Glutamatergic neuron (in vitro differentiated cells): ENCODE measurements around the gene TRIM54. TPM values are rescaled to one million over a fixed set of nuclear protein-coding genes. Genes with fewer than 3 reads are reported as not detected.
A peak's percentile ranks its signal among the peaks of the same experiment; 100 is the strongest.
"Not testable (repeated sequence)": the region's sequence is repeated elsewhere in the genome, so short reads cannot be mapped to it uniquely, and the experiment has no call there.

Source experiments
- DNase-seq: peaks from one replicate; pipeline ENCODE4 v3.0.0; 2022
- H3K27ac Mint-ChIP-seq: one replicate; pipeline ENCODE4 v1.8.0; 2020; ENCODE audit warnings: mild to moderate bottlenecking, mixed read lengths, inconsistent platforms; ENCODE audit not compliant: unreplicated experiment
- H3K27me3 Mint-ChIP-seq: one replicate; pipeline ENCODE4 v1.8.0; 2020; ENCODE audit warnings: mild to moderate bottlenecking, moderate library complexity, mixed read lengths, inconsistent platforms; ENCODE audit not compliant: unreplicated experiment
- H3K36me3 Mint-ChIP-seq: one replicate; pipeline ENCODE4 v1.8.0; 2020; ENCODE audit warnings: mild to moderate bottlenecking, mixed read lengths, inconsistent platforms; ENCODE audit not compliant: unreplicated experiment
- H3K4me1 Mint-ChIP-seq: one replicate; pipeline ENCODE4 v1.8.0; 2020; ENCODE audit warnings: mild to moderate bottlenecking, low read depth, mixed read lengths, inconsistent platforms; ENCODE audit not compliant: unreplicated experiment
- H3K4me3 Mint-ChIP-seq: one replicate; pipeline ENCODE4 v1.8.0; 2020; ENCODE audit warnings: mild to moderate bottlenecking, mixed read lengths, inconsistent platforms; ENCODE audit not compliant: unreplicated experiment
- H3K9me3 Mint-ChIP-seq: one replicate; pipeline ENCODE4 v1.8.0; 2020; ENCODE audit warnings: mild to moderate bottlenecking, moderate library complexity, mixed read lengths, inconsistent platforms; ENCODE audit not compliant: unreplicated experiment
- total RNA-seq: library from RNA; stranded (reverse); fragmentation: NEBNext Ultra II Directional; extraction: Animal tissue kit (Norgen Biotek cat#: 25700); gene quantifications from one replicate; pipeline ENCODE4 v1.2.1, GENCODE V29; 2021; ENCODE audit not compliant: unreplicated experiment
- TF ChIP-seq, protein P1 (sequence below): fragments of 200-600 bp; sonication (generic); IDR thresholded peaks from one replicate; pipeline ENCODE4 v1.5.0; 2021; ENCODE audit not compliant: partially characterized antibody, unreplicated experiment

Gene TRIM54
- total RNA-seq, 1 donor from 2014 or later, result 2.0 TPM

- Mint-ChIP-seq H3K4me3 (peak overlapping the region; percentile 79), H3K36me3 (peaks cover 5% of the 10 kb centered on the region), H3K9me3 (peaks cover 4% of the 10 kb centered on the region), H3K27me3 (peaks cover 27% of the 10 kb centered on the region), H3K4me1 (peaks cover 11% of the 10 kb centered on the region), H3K27ac (no peak overlapping the region)
- no peak for DNase-seq
- TF ChIP-seq, protein P1, sequence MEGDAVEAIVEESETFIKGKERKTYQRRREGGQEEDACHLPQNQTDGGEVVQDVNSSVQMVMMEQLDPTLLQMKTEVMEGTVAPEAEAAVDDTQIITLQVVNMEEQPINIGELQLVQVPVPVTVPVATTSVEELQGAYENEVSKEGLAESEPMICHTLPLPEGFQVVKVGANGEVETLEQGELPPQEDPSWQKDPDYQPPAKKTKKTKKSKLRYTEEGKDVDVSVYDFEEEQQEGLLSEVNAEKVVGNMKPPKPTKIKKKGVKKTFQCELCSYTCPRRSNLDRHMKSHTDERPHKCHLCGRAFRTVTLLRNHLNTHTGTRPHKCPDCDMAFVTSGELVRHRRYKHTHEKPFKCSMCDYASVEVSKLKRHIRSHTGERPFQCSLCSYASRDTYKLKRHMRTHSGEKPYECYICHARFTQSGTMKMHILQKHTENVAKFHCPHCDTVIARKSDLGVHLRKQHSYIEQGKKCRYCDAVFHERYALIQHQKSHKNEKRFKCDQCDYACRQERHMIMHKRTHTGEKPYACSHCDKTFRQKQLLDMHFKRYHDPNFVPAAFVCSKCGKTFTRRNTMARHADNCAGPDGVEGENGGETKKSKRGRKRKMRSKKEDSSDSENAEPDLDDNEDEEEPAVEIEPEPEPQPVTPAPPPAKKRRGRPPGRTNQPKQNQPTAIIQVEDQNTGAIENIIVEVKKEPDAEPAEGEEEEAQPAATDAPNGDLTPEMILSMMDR, result no peak
These were observed 18.7 kb upstream of the TRIM54 start for GRCh38 chr2:27263287-27264252.

- H3K4me1 Mint-ChIP-seq, result peaks cover 11% of the 10 kb centered on the region
- peaks cover 5% of the 10 kb centered on the region for H3K36me3 Mint-ChIP-seq
- peaks cover 4% of the 10 kb centered on the region for H3K9me3 Mint-ChIP-seq
- H3K27me3 Mint-ChIP-seq, result peaks cover 27% of the 10 kb centered on the region
- no peak for DNase-seq
- H3K27ac Mint-ChIP-seq, result no peak overlapping the region
- TF ChIP-seq, protein P1, result no peak
- H3K4me3 Mint-ChIP-seq, result peak overlapping the region; percentile 79
These were observed 17.9 kb upstream of the TRIM54 start for GRCh38 chr2:27264253-27264752.

DNA sequence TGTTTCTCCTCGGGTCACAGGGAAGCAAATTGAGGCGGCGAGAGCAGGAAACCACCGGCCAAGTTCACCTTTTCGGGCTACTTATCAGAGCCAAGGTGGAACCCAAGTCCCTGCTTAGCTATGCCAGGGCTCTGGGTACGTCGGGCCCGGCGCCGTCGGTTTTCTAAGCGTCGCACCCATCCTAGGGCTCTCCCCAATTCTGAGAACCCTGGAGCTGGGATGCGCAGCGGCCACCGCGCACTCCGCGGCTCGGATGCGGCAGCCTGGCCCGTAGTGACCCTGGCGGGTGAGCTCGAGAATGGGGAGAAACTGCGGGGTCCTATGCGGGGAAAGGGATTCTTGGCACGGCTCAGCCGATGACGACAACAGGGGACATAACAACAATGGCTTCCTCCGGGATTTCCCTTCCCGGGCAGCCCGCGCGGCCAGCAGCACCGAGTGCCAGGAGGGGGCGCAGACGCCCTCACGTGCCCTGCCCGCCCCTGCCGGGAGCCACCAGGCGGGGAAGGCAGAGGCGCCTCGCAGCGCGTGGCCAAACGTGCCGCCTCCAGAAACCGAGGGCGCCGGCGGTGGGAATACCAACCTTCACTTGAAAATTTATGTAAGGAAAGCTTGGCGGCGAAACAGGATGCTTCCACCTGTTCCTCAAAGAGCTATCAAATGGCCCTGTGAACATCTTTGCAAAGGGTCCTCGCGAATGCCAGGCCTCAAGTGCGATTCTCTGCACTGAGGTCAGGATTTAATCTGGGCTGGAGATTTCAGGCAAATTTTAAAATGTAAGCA lies 17.3 kb upstream of the TRIM54 start:
- Mint-ChIP-seq H3K27me3 (peaks cover 25% of the 10 kb centered on the region), H3K4me3 (peak overlapping the region; percentile 81), H3K36me3 (peaks cover 5% of the 10 kb centered on the region), H3K27ac (peak overlapping the region; percentile 39), H3K4me1 (peaks cover 11% of the 10 kb centered on the region), H3K9me3 (peaks cover 4% of the 10 kb centered on the region)
- TF ChIP-seq, protein P1, result peak; percentile 57
- DNase-seq, result peak; percentile 87

- TF ChIP-seq, protein P1, result no peak
- Mint-ChIP-seq H3K27me3 (peaks cover 24% of the 10 kb centered on the region), H3K9me3 (peaks cover 4% of the 10 kb centered on the region), H3K36me3 (peaks cover 5% of the 10 kb centered on the region), H3K4me3 (peak overlapping the region; percentile 59), H3K4me1 (peaks cover 11% of the 10 kb centered on the region), H3K27ac (no peak overlapping the region)
- no peak for DNase-seq
These were observed 16.7 kb upstream of the TRIM54 start for GRCh38 chr2:27265536-27265870.

GRCh38 chr2:27268296-27268695 lies 13.9 kb upstream of the TRIM54 start:
- not testable (repeated sequence) for H3K4me3 Mint-ChIP-seq, H3K36me3 Mint-ChIP-seq, H3K27ac Mint-ChIP-seq, DNase-seq, H3K9me3 Mint-ChIP-seq, H3K4me1 Mint-ChIP-seq
- peaks cover 13% of the 10 kb centered on the region for H3K27me3 Mint-ChIP-seq
